Measurements from ENCODE around the gene KIF26B.

DNA sequence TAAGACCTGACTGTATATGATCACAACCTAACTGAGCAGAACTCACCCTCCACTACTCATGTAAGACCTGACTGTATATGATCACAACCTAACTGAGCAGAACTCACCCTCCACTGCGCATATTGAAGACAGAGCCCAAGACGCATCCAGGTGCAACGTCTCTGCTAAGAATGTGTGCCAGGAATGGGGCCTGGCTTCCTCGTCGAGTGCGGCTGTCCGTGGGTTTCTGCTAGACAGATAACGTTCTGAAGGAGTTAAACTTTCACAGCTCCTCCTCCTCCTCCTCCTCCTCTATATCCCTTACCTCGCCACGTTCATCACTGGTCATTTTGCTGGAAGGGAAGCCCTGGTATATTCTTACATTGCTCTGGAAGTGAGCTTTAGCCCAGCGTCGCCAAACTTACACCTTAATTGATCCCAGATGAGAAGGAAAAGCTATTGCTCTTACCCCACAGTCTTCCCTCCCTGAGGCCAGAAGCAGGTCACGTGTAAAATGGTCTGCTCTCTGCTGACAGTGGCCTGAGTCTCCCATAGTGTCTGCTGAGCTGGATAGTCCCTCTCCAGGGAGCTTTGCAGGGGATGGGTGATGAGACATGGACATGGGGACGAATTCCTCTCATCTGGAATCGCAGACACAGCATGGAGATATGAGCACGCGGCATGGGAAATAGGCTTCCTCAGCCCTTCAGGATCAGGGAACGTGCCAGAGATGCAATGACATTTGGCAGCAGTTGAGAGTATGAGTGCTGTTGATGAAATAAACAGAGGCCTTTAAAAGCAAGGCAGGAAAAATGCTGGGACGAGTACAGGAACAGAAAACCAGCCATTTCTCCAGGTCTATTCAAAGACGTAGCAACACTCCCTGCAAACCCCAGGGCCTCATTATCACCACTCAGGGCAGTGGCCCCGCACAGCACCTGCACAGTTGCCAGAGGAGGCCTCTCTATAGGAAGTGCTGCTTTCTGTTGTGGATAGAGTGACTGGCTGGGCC, 528.1 kb downstream of the KIF26B start:
- TF ChIP-seq POLR2A (IDR thresholded peaks at IDR 0.05) (no peak), POLR2AphosphoS5 (IDR thresholded peaks at IDR 0.05) (no peak)

All from transverse colon (tissue), 3 donors.